Loucy (cell line): ENCODE results near the gene FOXO3.

Source experiments
- H2AFZ ChIP-seq: fragments of 200-600 bp; sonication (generic); 2 replicates; pipeline ENCODE4 v1.6.0; 2016; ENCODE audit warnings: antibody characterized with exemption, mild to moderate bottlenecking, low read length, moderate library complexity
- H3F3A ChIP-seq: fragments of 200-600 bp; 2 replicates; pipeline ENCODE4 v1.6.0; 2016; ENCODE audit warnings: antibody characterized with exemption, low read depth, mild to moderate bottlenecking
- H3K27me3 ChIP-seq: fragments of 200-600 bp; sonication (generic); 2 replicates; pipeline ENCODE4 v1.6.1; 2014; ENCODE audit warnings: low read length, mild to moderate bottlenecking; ENCODE audit not compliant: insufficient read depth, poor library complexity, severe bottlenecking
- H3K36me3 ChIP-seq: fragments of 200-600 bp; sonication (generic); 2 replicates; pipeline ENCODE4 v1.6.1; 2016; ENCODE audit warnings: low read length; ENCODE audit not compliant: insufficient read depth
- H3K4me1 ChIP-seq: fragments of 200-600 bp; sonication (generic); 2 replicates; pipeline ENCODE4 v1.5.1; 2014; ENCODE audit warnings: low read length, mild to moderate bottlenecking; ENCODE audit not compliant: insufficient read depth, poor library complexity, severe bottlenecking
- H3K4me2 ChIP-seq: fragments of 200-600 bp; sonication (generic); 2 replicates; pipeline ENCODE4 v1.6.0; 2014; ENCODE audit warnings: antibody characterized with exemption, low read length, low read depth, mild to moderate bottlenecking; ENCODE audit not compliant: poor library complexity, severe bottlenecking
- H3K4me3 ChIP-seq: fragments of 200-600 bp; sonication (generic); 2 replicates; pipeline ENCODE4 v1.5.1; 2014; ENCODE audit warnings: low read length, mild to moderate bottlenecking, mixed read lengths; ENCODE audit not compliant: poor library complexity, severe bottlenecking
- H3K79me2 ChIP-seq: fragments of 200-600 bp; sonication (generic); 2 replicates; pipeline ENCODE4 v1.6.1; 2014; ENCODE audit warnings: low read length; ENCODE audit not compliant: insufficient read depth
- H3K9ac ChIP-seq: fragments of 200-600 bp; sonication (generic); 2 replicates; pipeline ENCODE4 v1.6.0; 2014; ENCODE audit warnings: mild to moderate bottlenecking, low read depth, low read length, moderate library complexity; ENCODE audit not compliant: poor library complexity, severe bottlenecking
- H3K9me2 ChIP-seq: fragments of 200-600 bp; sonication (generic); replicated peaks from 2 replicates; pipeline ENCODE4 v1.6.1; 2016; ENCODE audit warnings: low read depth, low read length, mixed read lengths
- H3K9me3 ChIP-seq: fragments of 200-600 bp; sonication (generic); 2 replicates; pipeline ENCODE4 v1.6.1; 2014; ENCODE audit warnings: mild to moderate bottlenecking, antibody characterized with exemption, low read length, low read depth; ENCODE audit not compliant: insufficient read depth
- H4K20me1 ChIP-seq: fragments of 200-600 bp; sonication (generic); 2 replicates; pipeline ENCODE4 v1.6.0; 2014; ENCODE audit warnings: antibody characterized with exemption, low read length, mild to moderate bottlenecking; ENCODE audit not compliant: insufficient read depth, poor library complexity, severe bottlenecking
- CTCF ChIP-seq: fragments of 200-600 bp; sonication (generic); conservative IDR thresholded peaks from 2 replicates; pipeline ENCODE4 v1.5.1; 2014; ENCODE audit warnings: mild to moderate bottlenecking, antibody characterized with exemption, low read length
- EZH2phosphoT487 ChIP-seq: fragments of 200-600 bp; IDR thresholded peaks from 2 replicates; pipeline ENCODE4 v1.6.1; 2018; ENCODE audit warnings: antibody characterized with exemption, mild to moderate bottlenecking, moderate library complexity, borderline replicate concordance

Gene FOXO3

DNA sequence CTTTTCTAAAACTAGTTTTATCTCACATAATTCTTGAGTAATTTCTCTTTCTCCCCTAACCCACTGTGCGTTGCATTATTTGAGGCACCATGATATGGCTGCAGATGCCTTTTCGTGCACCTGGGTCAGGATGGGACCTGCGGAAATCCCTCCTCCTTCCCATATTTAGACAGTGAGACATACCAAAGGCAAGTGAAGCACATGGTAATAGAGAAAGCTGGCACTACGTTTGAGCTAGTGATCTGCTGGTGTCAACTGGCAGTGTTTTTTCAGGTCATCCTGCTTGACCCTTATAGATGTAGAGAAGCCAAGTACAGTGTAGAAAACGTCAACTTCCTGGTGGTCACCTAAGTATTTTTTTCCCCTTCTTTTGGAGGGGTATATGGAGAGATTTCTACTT is 71.7 kb downstream of the FOXO3 start:
- peaks cover 90% of the 10 kb centered on the region for H3K79me2 ChIP-seq

GRCh38 chr6:108633436-108633835 is 72.7 kb downstream of the FOXO3 start:
- H3F3A ChIP-seq: no peaks in the 10 kb centered on the region
- no peaks in the 10 kb centered on the region for H3K27me3 ChIP-seq
- H3K36me3 ChIP-seq: peaks cover under 1% of the 10 kb centered on the region; the same call in 1 of the 2 replicates
- TF ChIP-seq EZH2phosphoT487 (no peak), CTCF (no peak)
- no peak overlapping the region for H3K4me3 ChIP-seq
- no peaks in the 10 kb centered on the region for H3K9me3 ChIP-seq
- peaks cover 91% of the 10 kb centered on the region for H3K79me2 ChIP-seq
- H3K9me2 ChIP-seq: no peaks in the 10 kb centered on the region
- no peak overlapping the region for H3K4me2 ChIP-seq
- no peak overlapping the region for H3K9ac ChIP-seq
- H2AFZ ChIP-seq: no peak overlapping the region
- H3K4me1 ChIP-seq: peaks cover 52% of the 10 kb centered on the region
- H4K20me1 ChIP-seq: peaks cover 30% of the 10 kb centered on the region

More for the DNA sequence above, 71.7 kb downstream of the FOXO3 start:
- H3K9me3 ChIP-seq: no peaks in the 10 kb centered on the region
- no peaks in the 10 kb centered on the region for H3K27me3 ChIP-seq
- no peaks in the 10 kb centered on the region for H3K36me3 ChIP-seq
- H3K4me1 ChIP-seq: peaks cover 54% of the 10 kb centered on the region
- no peak overlapping the region for H2AFZ ChIP-seq
- H3F3A ChIP-seq: no peaks in the 10 kb centered on the region
- H3K4me2 ChIP-seq: no peak overlapping the region
- no peaks in the 10 kb centered on the region for H3K9me2 ChIP-seq
- no peak for TF ChIP-seq CTCF
- no peak for TF ChIP-seq EZH2phosphoT487
- no peak overlapping the region for H3K4me3 ChIP-seq
- peaks cover 35% of the 10 kb centered on the region for H4K20me1 ChIP-seq
- no peak overlapping the region for H3K9ac ChIP-seq

GRCh38 chr6:108635505-108636226 is 74.9 kb downstream of the FOXO3 start:
- Histone ChIP-seq H3K9me2 (no peaks in the 10 kb centered on the region), H3K27me3 (no peaks in the 10 kb centered on the region), H3K4me1 (peaks cover 30% of the 10 kb centered on the region), H3K79me2 (peaks cover 94% of the 10 kb centered on the region), H2AFZ (no peak overlapping the region), H4K20me1 (peaks cover 21% of the 10 kb centered on the region), H3K36me3 (peaks cover 4% of the 10 kb centered on the region; the same call in 1 of the 2 replicates), H3K4me3 (peak overlapping the region; percentile 12), H3F3A (no peaks in the 10 kb centered on the region), H3K4me2 (peak overlapping the region; percentile 45), H3K9ac (no peak overlapping the region), H3K9me3 (no peaks in the 10 kb centered on the region)
- TF ChIP-seq EZH2phosphoT487 (no peak), CTCF (no peak)
